Suprapubic skin (tissue), 4 donors: ENCODE data around the gene PRPF4. TPM values are rescaled to one million over a fixed set of nuclear protein-coding genes. Genes with fewer than 3 reads are reported as not detected.

Experiments used
- DNase-seq, 2 donors: peaks; one replicate each; pipeline ENCODE4 v3.0.0-alpha.2; 2019; ENCODE audit warnings: low spot score in 2 of 2
- H3K27ac ChIP-seq: fragments of 200-600 bp; sonication (generic); one replicate; pipeline ENCODE4 v1.5.1; 2019
- H3K27me3 ChIP-seq: fragments of 200-600 bp; sonication (generic); one replicate; pipeline ENCODE4 v1.5.1; 2019
- H3K36me3 ChIP-seq: fragments of 200-600 bp; sonication (generic); one replicate; pipeline ENCODE4 v1.5.1; 2019
- H3K4me1 ChIP-seq: fragments of 200-600 bp; sonication (generic); one replicate; pipeline ENCODE4 v1.5.1; 2019
- H3K4me3 ChIP-seq: fragments of 200-600 bp; sonication (generic); one replicate; pipeline ENCODE4 v1.5.1; 2019; ENCODE audit warnings: mild to moderate bottlenecking
- H3K9me3 ChIP-seq: fragments of 200-600 bp; sonication (generic); one replicate; pipeline ENCODE4 v1.5.1; 2019
- CTCF ChIP-seq, 2 donors: fragments of 200-600 bp in 1 of 2; fragments of 450-650 bp in 1 of 2; sonication (generic) in 1 of 2; IDR thresholded peaks; one replicate each; pipeline ENCODE4 v1.5.1; 2016 to 2019; ENCODE audit warnings: antibody characterized with exemption in 2 of 2, mild to moderate bottlenecking in 1 of 2, moderate library complexity in 1 of 2
- EP300 ChIP-seq: sonication (generic); formaldehyde crosslinking; IDR thresholded peaks from one replicate; pipeline ENCODE4 v1.6.1; 2017; ENCODE audit warnings: antibody characterized with exemption
- POLR2A ChIP-seq, 2 donors: fragments of 450-650 bp; IDR thresholded peaks; one replicate each; pipeline ENCODE4 v1.6.1; 2017; ENCODE audit warnings: antibody characterized with exemption in 2 of 2, mild to moderate bottlenecking in 2 of 2, moderate library complexity in 2 of 2
- POLR2AphosphoS5 ChIP-seq, 3 donors: sonication (generic); formaldehyde crosslinking; IDR thresholded peaks; one replicate each; pipeline ENCODE4 v1.6.1; 2017; ENCODE audit warnings: antibody characterized with exemption in 3 of 3
- WGBS: methylation state at CpG from one replicate; pipeline ENCODE4 v1.1.5; 2018; 5-methylcytosine and 5-hydroxymethylcytosine counted together
- total RNA-seq, 4 donors: library from RNA; depleted of rRNA; stranded (reverse); fragments of >200 nt; gene quantifications; one replicate each; pipeline ENCODE4 v1.1.0, GENCODE V29; 2016

The PRPF4 gene
- total RNA-seq, 4 donors from 2014 or later, result 13.6 to 21.3 (median 17.6) TPM

DNA sequence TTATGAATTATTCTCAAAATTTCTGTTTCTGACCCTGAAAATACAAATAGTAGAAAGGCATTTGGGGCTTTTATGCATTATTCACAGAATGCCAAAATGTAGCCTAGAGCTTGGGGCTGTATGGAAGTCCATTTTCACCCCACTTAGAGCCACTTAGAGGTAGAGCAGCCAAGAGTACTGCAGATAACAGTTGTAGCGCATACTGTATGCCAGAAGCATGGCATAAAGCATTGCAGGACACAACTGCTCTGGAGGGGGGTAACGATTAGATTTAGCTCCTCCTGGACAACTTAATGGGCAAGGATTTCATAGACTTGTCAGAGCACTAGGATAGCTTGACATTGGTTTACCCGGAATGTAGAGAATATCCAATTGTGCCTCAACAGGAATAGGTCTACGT is 38.4 kb upstream of the PRPF4 start:
- no peaks in the 10 kb centered on the region for H3K9me3 ChIP-seq
- DNase-seq, result no peak
- H3K27me3 ChIP-seq, result no peaks in the 10 kb centered on the region
- peaks cover 31% of the 10 kb centered on the region for H3K4me1 ChIP-seq
- H3K4me3 ChIP-seq, result no peak overlapping the region
- H3K27ac ChIP-seq, result no peak overlapping the region
- no peaks in the 10 kb centered on the region for H3K36me3 ChIP-seq
- TF ChIP-seq CTCF (IDR thresholded peaks at IDR 0.05), result no peak
- no peak for TF ChIP-seq POLR2AphosphoS5 (IDR thresholded peaks at IDR 0.05)
- TF ChIP-seq POLR2A (IDR thresholded peaks at IDR 0.05), result no peak
- TF ChIP-seq EP300, result no peak
- WGBS, result 95% methylated on average over 4 of the region's 4 CpGs

- H3K4me3 ChIP-seq, result no peak overlapping the region
- H3K27me3 ChIP-seq, result no peaks in the 10 kb centered on the region
- no peak overlapping the region for H3K27ac ChIP-seq
- no peak for DNase-seq
- H3K9me3 ChIP-seq, result no peaks in the 10 kb centered on the region
- H3K36me3 ChIP-seq, result no peaks in the 10 kb centered on the region
- H3K4me1 ChIP-seq, result peaks cover 23% of the 10 kb centered on the region
- TF ChIP-seq CTCF (IDR thresholded peaks at IDR 0.05) (no peak), POLR2AphosphoS5 (IDR thresholded peaks at IDR 0.05) (no peak), POLR2A (IDR thresholded peaks at IDR 0.05) (no peak), EP300 (no peak)
- WGBS, result 89% methylated on average over 10 of the region's 10 CpGs
Measured at GRCh38 chr9:113238202-113238858, 37.1 kb upstream of the PRPF4 start.

DNA sequence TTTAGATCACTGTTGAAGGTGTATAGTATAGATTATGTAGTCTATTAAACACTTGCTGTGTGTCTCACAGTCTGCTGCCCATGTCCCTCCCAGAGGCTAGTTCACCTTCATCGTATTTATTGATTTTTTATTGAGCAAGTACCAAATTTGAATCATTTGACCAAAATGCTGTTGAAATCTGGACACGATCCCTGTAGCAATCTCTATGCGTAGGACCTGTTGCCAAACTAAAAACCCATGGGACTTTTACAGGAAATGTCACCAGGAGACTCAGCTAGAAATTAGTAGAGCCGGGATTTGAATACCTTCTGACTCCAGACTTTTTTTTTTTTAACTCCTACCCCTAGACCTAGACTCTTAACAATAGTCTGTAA is 36.6 kb upstream of the PRPF4 start:
- 69% methylated on average over 4 of the region's 4 CpGs for WGBS

DNA sequence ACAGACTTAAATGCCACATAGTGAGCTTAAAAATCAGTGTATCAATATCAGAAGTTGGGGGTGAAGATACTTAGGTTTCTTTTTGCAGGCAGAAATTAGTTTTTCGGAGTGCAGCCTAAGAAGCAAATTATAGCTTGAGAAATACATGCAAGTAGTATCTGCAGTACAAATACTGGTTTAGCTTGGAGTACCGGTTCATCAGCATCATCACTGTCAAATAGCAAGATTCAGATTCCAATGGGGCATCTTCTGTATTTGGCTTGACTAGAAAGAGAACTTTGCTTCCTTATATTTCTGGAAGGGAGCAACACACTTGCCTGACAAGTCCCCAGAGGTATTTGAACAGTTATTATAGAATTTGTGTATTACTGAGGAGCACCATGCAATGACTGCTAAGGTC is 34.3 kb upstream of the PRPF4 start:
- Histone ChIP-seq H3K9me3 (no peaks in the 10 kb centered on the region), H3K27me3 (no peaks in the 10 kb centered on the region), H3K36me3 (no peaks in the 10 kb centered on the region), H3K4me3 (no peak overlapping the region), H3K27ac (no peak overlapping the region), H3K4me1 (peaks cover 7% of the 10 kb centered on the region)
- 77% methylated on average over 2 of the region's 2 CpGs for WGBS
- TF ChIP-seq CTCF (IDR thresholded peaks at IDR 0.05) (no peak), EP300 (no peak), POLR2AphosphoS5 (IDR thresholded peaks at IDR 0.05) (no peak), POLR2A (IDR thresholded peaks at IDR 0.05) (no peak)
- no peak for DNase-seq

More for the DNA sequence above, 36.6 kb upstream of the PRPF4 start:
- no peak for DNase-seq
- TF ChIP-seq EP300, result no peak
- TF ChIP-seq POLR2A (IDR thresholded peaks at IDR 0.05), result no peak
- TF ChIP-seq POLR2AphosphoS5 (IDR thresholded peaks at IDR 0.05), result no peak
- TF ChIP-seq CTCF (IDR thresholded peaks at IDR 0.05), result no peak
- Histone ChIP-seq H3K27ac (no peak overlapping the region), H3K9me3 (no peaks in the 10 kb centered on the region), H3K4me3 (no peak overlapping the region), H3K27me3 (no peaks in the 10 kb centered on the region), H3K4me1 (peaks cover 18% of the 10 kb centered on the region), H3K36me3 (no peaks in the 10 kb centered on the region)

DNA sequence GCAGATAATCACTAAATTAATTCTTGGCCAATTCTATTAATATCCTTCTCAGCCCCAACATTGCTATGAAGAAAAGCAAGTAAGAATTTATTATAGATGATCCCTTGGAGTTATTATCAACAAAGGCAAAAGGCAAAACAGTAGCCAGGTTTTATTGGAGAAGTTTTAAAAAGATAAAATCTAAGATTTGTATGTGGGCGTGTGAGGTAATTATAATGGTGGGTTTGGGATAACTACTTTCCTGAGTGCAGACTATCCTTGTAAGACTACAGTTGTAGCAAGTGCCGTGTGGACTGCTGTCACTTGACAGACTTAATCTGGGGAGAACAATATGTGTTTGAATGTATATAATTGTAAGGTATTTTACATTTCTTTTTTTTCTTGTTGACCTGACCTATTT is 30.9 kb upstream of the PRPF4 start:
- Histone ChIP-seq H3K4me3 (no peak overlapping the region), H3K9me3 (no peaks in the 10 kb centered on the region), H3K27ac (no peak overlapping the region), H3K36me3 (no peaks in the 10 kb centered on the region), H3K27me3 (no peaks in the 10 kb centered on the region), H3K4me1 (peaks cover 3% of the 10 kb centered on the region)
- WGBS, result 77% methylated on average over 2 of the region's 2 CpGs
- TF ChIP-seq EP300, result no peak
- TF ChIP-seq CTCF (IDR thresholded peaks at IDR 0.05), result no peak
- no peak for TF ChIP-seq POLR2AphosphoS5 (IDR thresholded peaks at IDR 0.05)
- no peak for TF ChIP-seq POLR2A (IDR thresholded peaks at IDR 0.05)
- DNase-seq, result no peak
